PC-9 (cell line): ENCODE results near the gene MKRN2. TPM values are rescaled to one million over a fixed set of nuclear protein-coding genes. Genes with fewer than 3 reads are reported as not detected.

Experiments used
- BruUV-seq: library from RNA; stranded (reverse); fragments of 400-500 nt; replicated peaks from 2 replicates; lab custom pipeline; 2021; lab: Mats Ljungman, UMichigan
- CTCF ChIA-PET: fragments of 300-600 bp; sonication (Branson Sonifier 250); formaldehyde crosslinking; loops from one replicate; lab custom pipeline; 2022; ENCODE audit warnings: antibody characterized with exemption; lab: Charles Lee
- POLR2A ChIA-PET: fragments of 300-600 bp; sonication (Branson Sonifier 250); formaldehyde crosslinking; loops from one replicate; lab custom pipeline; 2022; ENCODE audit warnings: antibody characterized with exemption; ENCODE audit not compliant: unreplicated experiment; lab: Charles Lee
- DNase-seq, 2 experiments: peaks; one replicate each; pipeline versions ENCODE4 v3.0.0 to v3.0.0-alpha.2; 2015 to 2022; ENCODE audit warnings: mixed read lengths in 1 of 2
- H2AFZ ChIP-seq: fragments of 200-600 bp; sonication (generic); 2 replicates; pipeline ENCODE4 v1.8.1; 2017; ENCODE audit warnings: antibody characterized with exemption
- H3F3A ChIP-seq: fragments of 200-600 bp; sonication (generic); 2 replicates; pipeline ENCODE4 v1.8.1; 2017; ENCODE audit warnings: antibody characterized with exemption, mild to moderate bottlenecking, low read depth; ENCODE audit not compliant: insufficient read depth
- H3K27ac ChIP-seq: fragments of 200-600 bp; sonication (generic); 2 replicates; pipeline ENCODE4 v1.6.1; 2016; ENCODE audit warnings: mixed run types
- H3K27me3 ChIP-seq: fragments of 200-600 bp; sonication (generic); 2 replicates; pipeline ENCODE4 v1.6.1; 2016; ENCODE audit warnings: low read depth, mixed run types; ENCODE audit not compliant: insufficient read depth
- H3K36me3 ChIP-seq: fragments of 200-600 bp; sonication (generic); 2 replicates; pipeline ENCODE4 v1.6.1; 2016; ENCODE audit warnings: low read depth, mixed run types
- H3K4me1 ChIP-seq: fragments of 200-600 bp; sonication (generic); replicated peaks from 2 replicates; pipeline ENCODE4 v1.6.1; 2016; ENCODE audit warnings: mixed run types; ENCODE audit not compliant: insufficient read depth
- H3K4me2 ChIP-seq: fragments of 200-600 bp; sonication (generic); 2 replicates; pipeline ENCODE4 v1.6.1; 2017; ENCODE audit warnings: mixed run types
- H3K4me3 ChIP-seq: fragments of 200-600 bp; sonication (generic); 2 replicates; pipeline ENCODE4 v1.6.1; 2016; ENCODE audit warnings: mixed run types
- H3K79me2 ChIP-seq: fragments of 200-600 bp; sonication (generic); 2 replicates; pipeline ENCODE4 v1.6.1; 2017; ENCODE audit warnings: low read depth, mixed run types
- H3K9me2 ChIP-seq: fragments of 200-600 bp; sonication (generic); 2 replicates; pipeline ENCODE4 v1.8.1; 2017; ENCODE audit warnings: mild to moderate bottlenecking; ENCODE audit not compliant: insufficient read depth
- H3K9me3 ChIP-seq: fragments of 200-600 bp; sonication (generic); 2 replicates; pipeline ENCODE4 v1.8.1; 2016; ENCODE audit warnings: low read depth; ENCODE audit not compliant: insufficient read depth
- H4K20me1 ChIP-seq: fragments of 200-600 bp; sonication (generic); 2 replicates; pipeline ENCODE4 v1.8.1; 2017; ENCODE audit not compliant: insufficient read depth
- EZH2 ChIP-seq: fragments of 200-600 bp; sonication (generic); IDR thresholded peaks from 2 replicates; pipeline ENCODE4 v1.8.0; 2017; ENCODE audit warnings: antibody characterized with exemption, low read depth
- intact Hi-C: fragments of 100-400 bp; cut with micrococcal nuclease; formaldehyde crosslinking; loops from one replicate; pipeline ENCODE4 v1.10.0; 2022; ENCODE audit not compliant: unreplicated experiment
- total RNA-seq: library from RNA; stranded (reverse); gene quantifications from 2 replicates; pipeline ENCODE4 v1.2.3, GENCODE V29; 2021
- TF ChIP-seq, protein P1 (sequence below): fragments of 200-600 bp; sonication (generic); conservative IDR thresholded peaks from 2 replicates; pipeline ENCODE4 v1.6.1; 2017; ENCODE audit warnings: mixed run types, antibody characterized with exemption, mild to moderate bottlenecking, moderate library complexity

MKRN2 gene
- total RNA-seq, 1 experiment from 2014 or later, result 25.0 TPM

GRCh38 chr3:12632523-12632922 lies 75.6 kb downstream of the MKRN2 start:
- Histone ChIP-seq H3K4me1 (no peaks in the 10 kb centered on the region), H2AFZ (no peak overlapping the region), H3K27ac (no peak overlapping the region), H3K36me3 (0 out of 2 replicates have a peak, but pooled peaks cover 5% of the 10 kb centered on the region), H3K27me3 (no peaks in the 10 kb centered on the region), H3K9me3 (no peaks in the 10 kb centered on the region), H3K4me2 (no peak overlapping the region), H4K20me1 (peaks cover 53% of the 10 kb centered on the region), H3K9me2 (no peaks in the 10 kb centered on the region), H3K79me2 (peaks cover 98% of the 10 kb centered on the region), H3K4me3 (no peak overlapping the region), H3F3A (no peaks in the 10 kb centered on the region)
- ChIA-PET CTCF (interaction anchor here (0.6 kb wide), 1 partner anchor 91 kb away, joined by 4 read pairs; no protein-coding TSS in a partner anchor), POLR2A (interaction anchor here (0.6 kb wide), 1 partner anchor 788 kb away, joined by 3 read pairs; no protein-coding TSS in a partner anchor)
- TF ChIP-seq, protein P1, sequence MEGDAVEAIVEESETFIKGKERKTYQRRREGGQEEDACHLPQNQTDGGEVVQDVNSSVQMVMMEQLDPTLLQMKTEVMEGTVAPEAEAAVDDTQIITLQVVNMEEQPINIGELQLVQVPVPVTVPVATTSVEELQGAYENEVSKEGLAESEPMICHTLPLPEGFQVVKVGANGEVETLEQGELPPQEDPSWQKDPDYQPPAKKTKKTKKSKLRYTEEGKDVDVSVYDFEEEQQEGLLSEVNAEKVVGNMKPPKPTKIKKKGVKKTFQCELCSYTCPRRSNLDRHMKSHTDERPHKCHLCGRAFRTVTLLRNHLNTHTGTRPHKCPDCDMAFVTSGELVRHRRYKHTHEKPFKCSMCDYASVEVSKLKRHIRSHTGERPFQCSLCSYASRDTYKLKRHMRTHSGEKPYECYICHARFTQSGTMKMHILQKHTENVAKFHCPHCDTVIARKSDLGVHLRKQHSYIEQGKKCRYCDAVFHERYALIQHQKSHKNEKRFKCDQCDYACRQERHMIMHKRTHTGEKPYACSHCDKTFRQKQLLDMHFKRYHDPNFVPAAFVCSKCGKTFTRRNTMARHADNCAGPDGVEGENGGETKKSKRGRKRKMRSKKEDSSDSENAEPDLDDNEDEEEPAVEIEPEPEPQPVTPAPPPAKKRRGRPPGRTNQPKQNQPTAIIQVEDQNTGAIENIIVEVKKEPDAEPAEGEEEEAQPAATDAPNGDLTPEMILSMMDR, result no peak
- TF ChIP-seq EZH2, result no peak
- no peak for DNase-seq
- no TSS peak for BruUV-seq
- intact Hi-C loops, result no loop called here

GRCh38 chr3:12633108-12633507 lies 76.2 kb downstream of the MKRN2 start:
- no peak for DNase-seq
- no peaks in the 10 kb centered on the region for H3K9me3 ChIP-seq
- peaks cover 52% of the 10 kb centered on the region for H4K20me1 ChIP-seq
- H2AFZ ChIP-seq, result no peak overlapping the region
- H3F3A ChIP-seq, result no peaks in the 10 kb centered on the region; the same call in 1 of the 2 replicates
- intact Hi-C loops, result no loop called here
- H3K4me3 ChIP-seq, result no peak overlapping the region
- no peaks in the 10 kb centered on the region for H3K27me3 ChIP-seq
- 0 out of 2 replicates have a peak, but pooled peaks cover 5% of the 10 kb centered on the region for H3K36me3 ChIP-seq
- BruUV-seq, result no TSS peak
- no peak overlapping the region for H3K27ac ChIP-seq
- CTCF ChIA-PET, result no interaction called here
- H3K4me2 ChIP-seq, result no peak overlapping the region
- POLR2A ChIA-PET, result no interaction called here
- no peaks in the 10 kb centered on the region for H3K9me2 ChIP-seq
- peaks cover 98% of the 10 kb centered on the region for H3K79me2 ChIP-seq
- TF ChIP-seq EZH2, result no peak
- TF ChIP-seq, protein P1, result no peak
- no peaks in the 10 kb centered on the region for H3K4me1 ChIP-seq

Other genes with a start within 250 kb of the MKRN2 start
- 22.1 and 26.8 TPM in 2 replicates for gene TSEN2, start 72.6 kb upstream of the MKRN2 start, total RNA-seq
- gene MKRN2OS, start 11.6 kb upstream of the MKRN2 start, total RNA-seq, result 6.2 and 6.3 TPM in 2 replicates
- 65.3 and 72.4 TPM in 2 replicates for gene RAF1, start 107.0 kb downstream of the MKRN2 start, total RNA-seq
- gene TMEM40, start 202.2 kb downstream of the MKRN2 start, total RNA-seq, result 30.5 and 33.9 TPM in 2 replicates
- 0.30 and 0.37 TPM in 2 replicates for gene CAND2, start 239.6 kb downstream of the MKRN2 start, total RNA-seq